ENCODE results near the gene COQ9. TPM values are rescaled to one million over a fixed set of nuclear protein-coding genes. Genes with fewer than 3 reads are reported as not detected.
"Not testable (repeated sequence)": the region's sequence is repeated elsewhere in the genome, so short reads cannot be mapped to it uniquely, and the experiment has no call there.

COQ9 gene
- total RNA-seq, 2 donors from 2014 or later, result 31.4 to 35.2 TPM

GRCh38 chr16:57435838-57436237 is 11.4 kb upstream of the COQ9 start:
- ATAC-seq (replicated peaks in 1 of 2) (no peak), DNase-seq (no peak)
- Mint-ChIP-seq H3K4me1 (ENCODE audit: low read depth) (peaks cover 8% of the 10 kb centered on the region), H3K27me3 (ENCODE audit: low read depth) (no peaks in the 10 kb centered on the region), H3K27ac (no peak overlapping the region), H3K4me3 (no peak overlapping the region), H3K36me3 (ENCODE audit: insufficient read depth in 2 of 2) (peaks cover 22 to 38% of the 10 kb centered on the region in 2 donors), H3K9me3 (no peaks in the 10 kb centered on the region)

GRCh38 chr16:57439947-57440346 is 7.3 kb upstream of the COQ9 start:
- not testable (repeated sequence) for DNase-seq; ATAC-seq (replicated peaks in 1 of 2); H3K27me3 Mint-ChIP-seq (ENCODE audit: low read depth); H3K4me3 Mint-ChIP-seq; H3K27ac Mint-ChIP-seq; H3K4me1 Mint-ChIP-seq (ENCODE audit: low read depth); H3K9me3 Mint-ChIP-seq
- peaks cover 22 to 29% of the 10 kb centered on the region in 2 donors for H3K36me3 Mint-ChIP-seq (ENCODE audit: insufficient read depth in 2 of 2)

DNA sequence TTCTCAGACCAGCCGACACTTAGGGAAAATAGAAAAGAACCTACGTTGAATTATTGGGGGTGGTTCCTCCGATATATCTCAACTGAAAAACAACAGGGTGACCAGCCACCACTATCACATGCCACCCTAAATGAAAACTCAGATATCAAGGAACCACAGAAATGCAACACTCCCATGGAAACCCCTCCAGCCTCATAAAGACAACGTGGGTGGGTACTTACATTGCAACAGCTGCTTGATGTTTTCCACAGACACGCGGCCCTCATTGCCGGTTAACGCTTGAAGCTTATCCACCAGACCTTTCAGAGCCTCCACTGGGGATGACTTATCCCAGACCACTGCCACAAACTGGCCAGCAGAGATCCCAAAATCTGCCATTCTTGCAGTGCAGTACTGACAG is 6.7 kb upstream of the COQ9 start:
- not testable (repeated sequence) for DNase-seq; H3K9me3 Mint-ChIP-seq; H3K27ac Mint-ChIP-seq; H3K4me3 Mint-ChIP-seq; ATAC-seq (replicated peaks in 1 of 2); H3K27me3 Mint-ChIP-seq (ENCODE audit: low read depth)
- Mint-ChIP-seq H3K4me1 (ENCODE audit: low read depth) (peaks cover 11% of the 10 kb centered on the region), H3K36me3 (ENCODE audit: insufficient read depth in 2 of 2) (peaks cover 22 to 29% of the 10 kb centered on the region in 2 donors)

GRCh38 chr16:57444711-57445110 is 2.6 kb upstream of the COQ9 start:
- peak overlapping the region; percentile 34 to 42 for H3K4me3 Mint-ChIP-seq
- peaks cover 15 to 17% of the 10 kb centered on the region in 2 donors for H3K36me3 Mint-ChIP-seq (ENCODE audit: insufficient read depth in 2 of 2)
- no peaks in the 10 kb centered on the region for H3K27me3 Mint-ChIP-seq (ENCODE audit: low read depth)
- DNase-seq, result no peak
- ATAC-seq (replicated peaks in 1 of 2), result no peak
- H3K9me3 Mint-ChIP-seq, result peaks cover 0 to 2% of the 10 kb centered on the region in 2 donors
- H3K4me1 Mint-ChIP-seq (ENCODE audit: low read depth), result peaks cover 40% of the 10 kb centered on the region
- no peak overlapping the region for H3K27ac Mint-ChIP-seq

DNA sequence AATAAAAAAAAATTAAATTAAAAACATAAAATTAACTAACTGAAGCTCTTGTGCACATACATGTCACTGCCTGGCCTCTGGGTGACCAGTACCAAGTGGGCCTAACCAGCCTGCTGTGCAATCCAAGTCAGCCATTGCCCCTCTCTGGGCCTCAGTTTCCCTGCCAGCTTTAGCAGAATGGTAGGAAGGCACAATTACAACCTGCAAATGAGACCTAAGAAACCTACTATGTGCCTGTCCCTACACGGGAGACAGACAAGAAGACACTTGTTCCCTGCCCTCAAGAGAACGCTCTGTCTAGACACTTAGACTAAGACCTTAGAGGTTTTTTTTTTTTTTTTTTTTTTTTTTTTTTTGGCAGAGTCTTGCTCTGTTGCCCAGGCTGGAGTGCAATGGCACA is 1.8 kb upstream of the COQ9 start:
- H3K27me3 Mint-ChIP-seq (ENCODE audit: low read depth), result no peaks in the 10 kb centered on the region

DNA sequence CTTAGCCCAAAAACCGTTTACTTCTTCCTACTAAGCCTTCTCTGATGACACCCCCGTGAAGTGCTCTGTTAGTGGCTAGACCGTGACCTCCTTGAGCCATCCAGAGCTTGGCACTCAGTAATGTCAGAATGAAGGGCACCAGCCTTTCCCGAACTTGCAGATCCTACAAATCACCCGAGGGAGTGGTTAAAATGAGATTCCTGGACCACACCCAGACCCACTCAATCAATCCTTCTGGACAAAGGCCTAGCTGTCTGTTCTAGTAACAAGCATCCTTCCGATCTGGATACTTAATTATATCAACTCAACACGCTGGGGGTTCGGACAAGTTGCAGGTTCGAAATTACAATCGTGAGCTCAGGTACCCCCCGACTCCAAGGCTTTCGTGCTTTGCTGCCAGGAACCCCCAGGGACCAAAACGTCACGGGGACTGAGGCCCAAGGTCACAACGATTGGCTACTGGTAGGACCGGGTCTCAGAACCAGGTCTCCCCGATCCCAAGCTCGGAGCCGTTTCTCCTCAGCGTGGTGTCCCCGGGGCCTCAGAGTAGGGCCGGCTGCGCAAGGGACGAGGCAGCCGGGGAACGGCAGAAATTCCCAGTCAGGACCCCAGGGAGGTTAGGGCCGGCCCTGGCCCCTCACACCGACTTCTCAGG is 621 bp upstream of the COQ9 start:
- Mint-ChIP-seq H3K9me3 (no peaks in the 10 kb centered on the region), H3K27ac (peak overlapping the region; percentile 88), H3K4me1 (ENCODE audit: low read depth) (peaks cover 40% of the 10 kb centered on the region), H3K4me3 (peak overlapping the region; percentile 92 to 96), H3K36me3 (ENCODE audit: insufficient read depth in 2 of 2) (peaks cover 3 to 4% of the 10 kb centered on the region in 2 donors), H3K27me3 (ENCODE audit: low read depth) (no peaks in the 10 kb centered on the region)
- DNase-seq, result peak; percentile 28 to 32
- ATAC-seq (replicated peaks in 1 of 2), result peak; percentile 29 to 32

More for the DNA sequence above, 1.8 kb upstream of the COQ9 start:
- ATAC-seq (replicated peaks in 1 of 2) (no peak), DNase-seq (no peak)
- Mint-ChIP-seq H3K4me1 (ENCODE audit: low read depth) (peaks cover 40% of the 10 kb centered on the region), H3K9me3 (peaks cover 0 to 2% of the 10 kb centered on the region in 2 donors), H3K27ac (no peak overlapping the region), H3K4me3 (peak overlapping the region in 1 of 2 donors; percentile 17), H3K36me3 (ENCODE audit: insufficient read depth in 2 of 2) (peaks cover 9% of the 10 kb centered on the region in 2 donors)

DNA sequence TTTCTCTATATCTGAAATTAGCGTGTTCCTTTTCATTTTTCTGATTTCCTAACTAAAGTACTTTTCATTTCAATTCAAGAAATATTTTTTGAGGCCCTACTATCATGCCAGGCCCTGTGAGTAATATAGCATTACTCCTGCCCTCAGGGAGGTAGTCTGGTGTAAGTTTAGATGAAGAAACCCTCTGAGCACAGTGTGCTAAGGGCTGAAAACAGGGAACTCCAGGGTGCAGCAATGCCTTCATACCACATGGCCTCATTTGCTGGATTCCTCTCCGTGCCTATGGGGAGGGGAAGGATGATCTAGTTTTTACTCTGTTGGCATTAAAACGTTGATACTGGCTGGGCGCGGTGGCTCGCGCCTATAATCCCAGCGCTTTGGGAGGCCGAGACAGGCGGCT is 4.7 kb downstream of the COQ9 start:
- no peak overlapping the region for H3K4me3 Mint-ChIP-seq
- no peaks in the 10 kb centered on the region for H3K9me3 Mint-ChIP-seq
- H3K36me3 Mint-ChIP-seq (ENCODE audit: insufficient read depth in 2 of 2), result peaks cover 5 to 11% of the 10 kb centered on the region in 2 donors
- DNase-seq (no peak), ATAC-seq (replicated peaks in 1 of 2) (no peak)
- H3K27me3 Mint-ChIP-seq (ENCODE audit: low read depth), result no peaks in the 10 kb centered on the region
- H3K4me1 Mint-ChIP-seq (ENCODE audit: low read depth), result peaks cover 23% of the 10 kb centered on the region
- H3K27ac Mint-ChIP-seq, result no peak overlapping the region

DNA sequence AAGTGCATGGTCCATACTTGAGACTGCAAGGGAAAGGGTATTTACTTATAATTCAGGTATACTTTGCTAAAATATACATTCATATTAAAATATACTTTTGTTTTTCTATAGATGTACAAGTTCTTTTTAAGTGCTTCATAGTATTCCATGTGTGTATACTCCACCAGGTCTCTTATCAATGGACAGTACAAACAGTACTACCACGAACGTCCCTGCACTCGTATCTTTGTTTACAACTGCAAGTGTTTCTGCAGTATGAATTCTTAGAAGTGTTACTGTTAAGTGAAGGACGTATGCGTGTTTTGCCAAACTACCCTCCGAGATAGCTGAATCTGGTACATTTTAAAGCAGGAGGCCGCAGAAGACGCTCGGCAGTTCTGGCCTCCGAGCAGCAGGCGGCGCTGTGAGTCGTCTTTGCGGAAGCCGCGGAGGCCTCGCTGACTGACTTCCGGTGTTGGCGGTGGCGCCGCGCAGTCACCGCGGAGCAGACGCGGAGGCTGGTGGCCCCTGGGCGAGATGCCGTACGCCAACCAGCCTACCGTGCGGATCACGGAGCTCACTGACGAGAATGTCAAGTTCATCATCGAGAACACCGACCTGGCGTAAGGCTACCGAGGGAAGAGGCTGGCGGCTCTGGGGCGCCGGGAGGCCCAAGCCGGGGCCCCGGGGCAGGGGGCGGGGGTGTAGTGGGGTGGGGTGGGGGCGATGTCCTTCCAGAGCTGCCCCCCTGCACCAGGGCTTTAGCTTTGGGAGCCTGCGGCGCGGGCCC is 15.1 kb downstream of the COQ9 start, which contains the start of gene POLR2C:
POLR2C (plus strand) TSS at position 471 of the 769 bp plus-strand sequence; CDS start at position 517, 46 bp downstream.
- DNase-seq (peak; percentile 93 to 94), ATAC-seq (replicated peaks in 1 of 2) (peak; percentile 98 to 99)
- Mint-ChIP-seq H3K27ac (peak within 1 kb of the TSS; percentile 96), H3K4me3 (peak within 1 kb of the TSS; percentile 95 to 99), H3K27me3 (ENCODE audit: low read depth) (no peaks in the 10 kb centered on the region), H3K9me3 (no peaks in the 10 kb centered on the region), H3K36me3 (ENCODE audit: insufficient read depth in 2 of 2) (peaks cover 8 to 14% of the 10 kb centered on the region in 2 donors), H3K4me1 (ENCODE audit: low read depth) (peaks cover 26% of the 10 kb centered on the region)

- Mint-ChIP-seq H3K27me3 (ENCODE audit: low read depth) (no peaks in the 10 kb centered on the region), H3K4me1 (ENCODE audit: low read depth) (peaks cover 26% of the 10 kb centered on the region), H3K27ac (peak overlapping the region; percentile 25), H3K36me3 (ENCODE audit: insufficient read depth in 2 of 2) (peaks cover 8 to 17% of the 10 kb centered on the region in 2 donors), H3K4me3 (peak overlapping the region; percentile 95 to 99), H3K9me3 (no peaks in the 10 kb centered on the region)
- DNase-seq (peak; percentile 22 to 29), ATAC-seq (replicated peaks in 1 of 2) (peak; percentile 14 to 34)
These were observed 15.7 kb downstream of the COQ9 start for GRCh38 chr16:57462978-57463362.

DNA sequence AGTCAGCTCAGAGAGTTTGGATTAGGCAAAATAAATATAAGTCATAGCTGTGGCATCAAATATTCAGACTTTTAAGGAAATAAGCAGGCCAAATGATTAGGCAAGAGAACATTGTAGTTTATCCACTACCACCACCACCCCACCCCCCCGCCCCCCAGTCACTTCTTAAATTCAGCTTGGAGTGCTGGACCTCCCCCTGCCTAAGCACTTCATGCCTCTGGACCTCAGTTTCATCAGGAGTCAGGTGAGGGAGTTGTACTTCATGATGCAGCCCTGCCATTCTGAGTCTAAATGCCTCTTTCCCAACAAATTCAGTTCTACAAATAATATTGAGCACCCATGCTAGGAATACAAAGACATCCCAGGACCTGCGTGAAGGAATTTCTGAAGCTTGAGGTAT is 17.2 kb downstream of the COQ9 start:
- peaks cover 11 to 24% of the 10 kb centered on the region in 2 donors for H3K36me3 Mint-ChIP-seq (ENCODE audit: insufficient read depth in 2 of 2)
- H3K4me1 Mint-ChIP-seq (ENCODE audit: low read depth), result peaks cover 26% of the 10 kb centered on the region
- H3K27me3 Mint-ChIP-seq (ENCODE audit: low read depth), result no peaks in the 10 kb centered on the region
- ATAC-seq (replicated peaks in 1 of 2), result no peak
- peak overlapping the region; percentile 70 for H3K27ac Mint-ChIP-seq
- peak overlapping the region in 1 of 2 donors; percentile 95 for H3K4me3 Mint-ChIP-seq
- no peak for DNase-seq
- H3K9me3 Mint-ChIP-seq, result no peaks in the 10 kb centered on the region

GRCh38 chr16:57468346-57468745 is 21.1 kb downstream of the COQ9 start:
- ATAC-seq (replicated peaks in 1 of 2) (no peak), DNase-seq (no peak)
- Mint-ChIP-seq H3K27me3 (ENCODE audit: low read depth) (no peaks in the 10 kb centered on the region), H3K4me3 (no peak overlapping the region), H3K9me3 (no peaks in the 10 kb centered on the region), H3K27ac (peak overlapping the region; percentile 93), H3K36me3 (ENCODE audit: insufficient read depth in 2 of 2) (peaks cover 10 to 24% of the 10 kb centered on the region in 2 donors), H3K4me1 (ENCODE audit: low read depth) (peaks cover 21% of the 10 kb centered on the region)

- DNase-seq (no peak), ATAC-seq (replicated peaks in 1 of 2) (no peak)
- Mint-ChIP-seq H3K27me3 (ENCODE audit: low read depth) (no peaks in the 10 kb centered on the region), H3K36me3 (ENCODE audit: insufficient read depth in 2 of 2) (peaks cover 10 to 23% of the 10 kb centered on the region in 2 donors), H3K4me1 (ENCODE audit: low read depth) (peaks cover 14% of the 10 kb centered on the region), H3K4me3 (no peak overlapping the region), H3K27ac (peak overlapping the region; percentile 93), H3K9me3 (no peaks in the 10 kb centered on the region)
These were observed 21.8 kb downstream of the COQ9 start for GRCh38 chr16:57469046-57469445.

- no peaks in the 10 kb centered on the region for H3K27me3 Mint-ChIP-seq (ENCODE audit: low read depth)
- H3K4me3 Mint-ChIP-seq, result no peak overlapping the region
- DNase-seq (no peak), ATAC-seq (replicated peaks in 1 of 2) (no peak)
- peaks cover 8 to 16% of the 10 kb centered on the region in 2 donors for H3K36me3 Mint-ChIP-seq (ENCODE audit: insufficient read depth in 2 of 2)
- H3K27ac Mint-ChIP-seq, result no peak overlapping the region
- H3K9me3 Mint-ChIP-seq, result no peaks in the 10 kb centered on the region
- peaks cover 11% of the 10 kb centered on the region for H3K4me1 Mint-ChIP-seq (ENCODE audit: low read depth)
These were observed 22.7 kb downstream of the COQ9 start for GRCh38 chr16:57469917-57470470.

All from activated T-cell treated with anti-CD3 and anti-CD28 coated beads, Interleukin-2, amount 50 U/mL, for 72 hours (primary cell).